Endothelial cell of umbilical vein (primary cell): ENCODE data around the gene ICE2. TPM values are rescaled to one million over a fixed set of nuclear protein-coding genes. Genes with fewer than 3 reads are reported as not detected.

Experiments used
- BruUV-seq: library from RNA; stranded (reverse); fragments of 400-500 nt; replicated peaks from 2 replicates; lab custom pipeline; 2021; lab: Mats Ljungman, UMichigan
- CTCF ChIA-PET: fragments of 300-600, 350-600 bp; sonication (Branson Sonifier 250); formaldehyde crosslinking; loops from one replicate; lab custom pipeline; 2021; ENCODE audit warnings: antibody characterized with exemption, inconsistent platforms; lab: Charles Lee
- POLR2A ChIA-PET: fragments of 300-600, 350-600 bp; sonication (Branson Sonifier 250); formaldehyde crosslinking; loops from one replicate; lab custom pipeline; 2021; ENCODE audit warnings: antibody characterized with exemption, inconsistent platforms; lab: Charles Lee
- DNase-seq: peaks from one replicate; pipeline ENCODE4 v3.0.0-alpha.2; 2011; ENCODE audit warnings: low read depth, low spot score
- FAIRE-seq: peaks from 2 replicates; lab custom pipeline; 2011; peaks lifted over from hg19 to GRCh38; lab: Jason Lieb, UNC
- H2AFZ ChIP-seq: 2 replicates; pipeline ENCODE4 v1.6.0; 2012; ENCODE audit warnings: low read depth, low read length, control low read depth, inconsistent platforms
- H3K27ac ChIP-seq: 2 replicates; pipeline ENCODE4 v1.5.1; 2011; ENCODE audit warnings: low read depth, mild to moderate bottlenecking, control low read depth, low read length, moderate library complexity; ENCODE audit not compliant: insufficient read depth
- H3K27me3 ChIP-seq, 2 experiments: 2 replicates each; pipeline versions ENCODE4 v1.6.0 to v1.6.1; 2011; ENCODE audit warnings: low read length in 2 of 2, mixed read lengths in 1 of 2; ENCODE audit not compliant: control insufficient read depth in 2 of 2, insufficient read depth in 2 of 2
- H3K36me3 ChIP-seq, 2 experiments: 2 replicates in 1 of 2; 3 replicates in 1 of 2; pipeline ENCODE4 v1.5.1; 2011; ENCODE audit warnings: low read length in 2 of 2, mild to moderate bottlenecking in 1 of 2, moderate library complexity in 1 of 2; ENCODE audit not compliant: control insufficient read depth in 2 of 2, insufficient read depth in 2 of 2; ENCODE audit errors: extremely low read depth in 1 of 2
- H3K4me1 ChIP-seq: 3 replicates; pipeline ENCODE4 v1.5.1; 2011; ENCODE audit warnings: mild to moderate bottlenecking, low read length; ENCODE audit not compliant: control insufficient read depth, insufficient read depth; ENCODE audit errors: extremely low read depth
- H3K4me2 ChIP-seq: 2 replicates; pipeline ENCODE4 v1.6.1; 2011; ENCODE audit warnings: low read length, control low read depth, mixed read lengths; ENCODE audit not compliant: insufficient read depth
- H3K4me3 ChIP-seq, 3 experiments: fragments of 200-600 bp in 1 of 3; sonication (generic), shearing (Covaris generic) in 1 of 3; replicated peaks in 1 of 3; 2 replicates each; pipeline ENCODE4 v1.5.1; 2011 to 2016; ENCODE audit warnings: control low read depth in 3 of 3, low read length in 3 of 3, mild to moderate bottlenecking in 2 of 3, inconsistent platforms in 1 of 3, low read depth in 1 of 3, moderate library complexity in 1 of 3; ENCODE audit not compliant: insufficient read depth in 1 of 3
- H3K79me2 ChIP-seq: 2 replicates; pipeline ENCODE4 v1.6.0; 2012; ENCODE audit warnings: low read length, inconsistent platforms; ENCODE audit not compliant: control insufficient read depth, insufficient read depth
- H3K9ac ChIP-seq: replicated peaks from 2 replicates; pipeline ENCODE3; 2011; ENCODE audit warnings: low read length, control low read depth; ENCODE audit not compliant: insufficient read depth; ENCODE audit errors: extremely low read depth
- H3K9me1 ChIP-seq: replicated peaks from 3 replicates; pipeline ENCODE4 v1.6.0; 2011; ENCODE audit warnings: mild to moderate bottlenecking, low read length; ENCODE audit not compliant: control insufficient read depth, insufficient read depth; ENCODE audit errors: extremely low read depth
- H3K9me3 ChIP-seq: replicated peaks from 2 replicates; pipeline ENCODE4 v1.5.1; 2012; ENCODE audit warnings: low read length, inconsistent platforms; ENCODE audit not compliant: control insufficient read depth, insufficient read depth
- H4K20me1 ChIP-seq: replicated peaks from 2 replicates; pipeline ENCODE3; 2011; ENCODE audit warnings: mild to moderate bottlenecking, low read length; ENCODE audit not compliant: control insufficient read depth, insufficient read depth; ENCODE audit errors: extremely low read depth
- CTCF ChIP-seq, 2 donors: IDR thresholded peaks; 1 replicate in 1 of 2; 2 replicates in 1 of 2; pipeline ENCODE4 v1.5.1; 2011; ENCODE audit warnings: low read length in 2 of 2, mild to moderate bottlenecking in 2 of 2, moderate library complexity in 2 of 2, control low read depth in 1 of 2, inconsistent platforms in 1 of 2, low read depth in 1 of 2; ENCODE audit not compliant: insufficient read depth in 1 of 2; ENCODE audit errors: extremely low read depth in 1 of 2
- EZH2 ChIP-seq: IDR thresholded peaks from 2 replicates; pipeline ENCODE4 v1.6.1; 2012; ENCODE audit warnings: borderline replicate concordance, low read depth, mild to moderate bottlenecking, moderate library complexity, low read length, inconsistent platforms; ENCODE audit not compliant: severe bottlenecking
- FOS ChIP-seq: IDR thresholded peaks from 2 replicates; pipeline ENCODE4 v1.6.1; 2011; ENCODE audit warnings: mild to moderate bottlenecking, low read length, moderate library complexity, borderline replicate concordance; ENCODE audit not compliant: insufficient read depth
- GATA2 ChIP-seq: IDR thresholded peaks from 2 replicates; pipeline ENCODE4 v1.7.0; 2011; ENCODE audit warnings: low read depth, mild to moderate bottlenecking, moderate library complexity, mixed read lengths, low read length; ENCODE audit not compliant: insufficient read length, insufficient read depth
- JUN ChIP-seq: IDR thresholded peaks from 2 replicates; pipeline ENCODE4 v1.6.1; 2011; ENCODE audit warnings: borderline replicate concordance, low read depth; ENCODE audit not compliant: insufficient read length, insufficient read depth
- MYC ChIP-seq: IDR thresholded peaks from one replicate; pipeline ENCODE4 v1.6.1; 2011; ENCODE audit warnings: mild to moderate bottlenecking, low read depth, low read length
- POLR2A ChIP-seq: IDR thresholded peaks from 2 replicates; pipeline ENCODE4 v1.6.1; 2012; ENCODE audit warnings: low read depth, mild to moderate bottlenecking, control low read depth, low read length
- POLR2AphosphoS5 ChIP-seq: IDR thresholded peaks from 2 replicates; pipeline ENCODE4 v1.6.1; 2012; ENCODE audit warnings: low read depth, mild to moderate bottlenecking, control low read depth, low read length, moderate library complexity; ENCODE audit not compliant: insufficient read depth
- dilution Hi-C: fragments of 300-500 bp; cut with MboI; formaldehyde crosslinking; loops from one replicate; pipeline ENCODE4 v1.15.0; 2019; ENCODE audit warnings: low sequenced_read_pairs; ENCODE audit not compliant: extremely low pct_ligation_motif_present
- intact Hi-C: fragments of 100-400 bp; cut with micrococcal nuclease; formaldehyde crosslinking; loops from one replicate; pipeline ENCODE4 v1.10.0; 2022
- polyA plus RNA-seq, 4 experiments: library from polyadenylated mRNA; depleted of rRNA in 3 of 4; stranded (reverse) in 3 of 4; unstranded in 1 of 4; fragments of >200 nt; gene quantifications; 2 replicates each; pipeline versions ENCODE4 v1.2.1 to v1.2.3, GENCODE V29; 2011 to 2012; ENCODE audit warnings: missing spikeins in 1 of 4
- total RNA-seq: library from RNA; stranded (reverse); gene quantifications from 2 replicates; pipeline ENCODE4 v1.2.3, GENCODE V29; 2021
- TF ChIP-seq, protein P1 (sequence below): IDR thresholded peaks from 2 replicates; pipeline ENCODE4 v1.6.1; 2011; ENCODE audit not compliant: insufficient read depth, insufficient read length

The ICE2 gene
- total and polyA plus RNA-seq, 2 donors (not counting 3 experiments of a cell fraction or from before 2014, with no cell fraction given): 22.1 to 57.0 TPM

- Histone ChIP-seq H3K9me1 (no peaks in the 10 kb centered on the region), H3K79me2 (peaks cover 96% of the 10 kb centered on the region), H4K20me1 (peaks cover 29% of the 10 kb centered on the region), H3K4me3 (no peak overlapping the region), H3K4me2 (peak overlapping the region; percentile 12), H3K4me1 (peaks cover 78% of the 10 kb centered on the region), H2AFZ (no peak overlapping the region), H3K9me3 (no peaks in the 10 kb centered on the region), H3K9ac (no peak overlapping the region), H3K27ac (peak overlapping the region; percentile 11), H3K27me3 (no peaks in the 10 kb centered on the region), H3K36me3 (peaks cover 26 to 43% of the 10 kb centered on the region in 2 experiments)
- ChIA-PET POLR2A (no interaction called here), CTCF (interaction anchor here (0.7 kb wide), 1 partner anchor 9 kb away, joined by 3 read pairs; no protein-coding TSS in a partner anchor)
- DNase-seq (peak; percentile 80), FAIRE-seq (no peak)
- dilution Hi-C loops: no loop called here
- TF ChIP-seq POLR2A (peak; percentile 13), POLR2AphosphoS5 (no peak)
- intact Hi-C loops: no loop called here
- no TSS peak for BruUV-seq
Observed at GRCh38 chr15:60384053-60384452, 94.9 kb downstream of the ICE2 start.

DNA sequence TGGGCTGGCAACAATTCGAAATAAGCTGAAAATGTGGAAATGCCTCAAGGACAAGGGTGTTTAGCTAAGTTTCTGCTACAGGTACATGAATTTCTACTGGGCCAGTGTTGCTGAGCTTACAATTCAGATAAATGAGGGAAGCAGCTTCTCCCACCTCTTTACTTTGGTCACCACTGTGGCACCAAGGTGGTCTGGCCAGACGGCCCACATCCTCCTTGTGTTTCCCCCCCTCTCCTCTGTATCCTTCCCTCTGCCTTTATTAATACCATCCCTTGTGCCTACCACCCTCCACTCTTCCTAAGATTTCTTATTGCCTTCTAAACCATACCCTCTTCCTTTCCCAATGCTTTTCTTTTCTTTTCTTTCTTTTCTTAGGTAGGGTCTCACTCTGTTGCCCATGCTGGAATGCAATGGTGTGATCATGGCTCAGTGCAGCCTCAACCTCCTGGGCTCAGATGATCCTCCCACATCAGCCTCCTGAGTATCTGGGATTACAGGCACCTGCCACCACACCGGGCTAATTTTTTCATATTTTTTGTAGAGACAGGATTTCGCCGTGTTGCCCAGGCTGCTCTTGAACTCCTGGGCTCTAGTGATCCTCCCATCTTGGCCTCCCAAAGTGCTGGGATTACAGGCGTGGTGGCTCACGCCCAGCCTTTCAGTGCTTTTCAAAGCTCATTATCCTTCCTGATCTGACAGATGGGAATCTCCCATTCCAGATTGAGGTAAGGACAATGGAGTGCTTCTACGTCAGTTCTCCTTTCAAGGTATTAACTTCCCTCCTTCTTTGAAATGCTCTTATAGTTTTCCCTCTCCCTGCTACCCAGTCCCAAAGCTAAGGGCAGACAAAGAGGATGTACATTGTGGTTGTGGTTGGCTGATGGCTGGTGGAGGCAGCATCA, 95.9 kb downstream of the ICE2 start:
- H3K4me3 ChIP-seq: no peak overlapping the region
- no TSS peak for BruUV-seq
- peaks cover 94% of the 10 kb centered on the region for H3K79me2 ChIP-seq
- DNase-seq (no peak), FAIRE-seq (no peak)
- H3K36me3 ChIP-seq: peaks cover 26 to 45% of the 10 kb centered on the region in 2 experiments
- dilution Hi-C loops (no loop called here), intact Hi-C loops (no loop called here)
- peaks cover 21% of the 10 kb centered on the region for H4K20me1 ChIP-seq
- no peak overlapping the region for H2AFZ ChIP-seq
- H3K9me1 ChIP-seq: no peaks in the 10 kb centered on the region
- ChIA-PET CTCF (interaction anchor here (1.1 to 2.3 kb wide), 4 partner anchors 12 to 62 kb away, joined by 3 to 10 read pairs (median 6); no protein-coding TSS in a partner anchor), POLR2A (interaction anchor here (0.7 to 0.8 kb wide), 2 partner anchors 8 to 20 kb away, joined by 3 read pairs; no protein-coding TSS in a partner anchor)
- no peak overlapping the region for H3K9ac ChIP-seq
- peak overlapping the region; percentile 11 for H3K27ac ChIP-seq
- H3K9me3 ChIP-seq: no peaks in the 10 kb centered on the region
- H3K27me3 ChIP-seq: no peaks in the 10 kb centered on the region
- H3K4me2 ChIP-seq: no peak overlapping the region
- TF ChIP-seq JUN: no peak
- TF ChIP-seq EZH2: no peak
- TF ChIP-seq GATA2: no peak
- no peak for TF ChIP-seq CTCF (IDR thresholded peaks at IDR 0.05; ENCODE audit: extremely low read depth in 1 of 2, insufficient read depth in 1 of 2, low read depth in 1 of 2, low read length in 2 of 2)
- TF ChIP-seq, protein P1, sequence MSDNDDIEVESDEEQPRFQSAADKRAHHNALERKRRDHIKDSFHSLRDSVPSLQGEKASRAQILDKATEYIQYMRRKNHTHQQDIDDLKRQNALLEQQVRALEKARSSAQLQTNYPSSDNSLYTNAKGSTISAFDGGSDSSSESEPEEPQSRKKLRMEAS: no peak
- no peak for TF ChIP-seq MYC
- TF ChIP-seq POLR2AphosphoS5: peak; percentile 29
- TF ChIP-seq POLR2A: peak; percentile 47
- TF ChIP-seq FOS: no peak
- peaks cover 79% of the 10 kb centered on the region for H3K4me1 ChIP-seq
